ENCODE results near the gene SLC17A2. TPM values are rescaled to one million over a fixed set of nuclear protein-coding genes. Genes with fewer than 3 reads are reported as not detected.

Gene SLC17A2
- total and polyA plus RNA-seq, 2 donors (not counting 1 experiment from before 2014, with no cell fraction given), result not detected

DNA sequence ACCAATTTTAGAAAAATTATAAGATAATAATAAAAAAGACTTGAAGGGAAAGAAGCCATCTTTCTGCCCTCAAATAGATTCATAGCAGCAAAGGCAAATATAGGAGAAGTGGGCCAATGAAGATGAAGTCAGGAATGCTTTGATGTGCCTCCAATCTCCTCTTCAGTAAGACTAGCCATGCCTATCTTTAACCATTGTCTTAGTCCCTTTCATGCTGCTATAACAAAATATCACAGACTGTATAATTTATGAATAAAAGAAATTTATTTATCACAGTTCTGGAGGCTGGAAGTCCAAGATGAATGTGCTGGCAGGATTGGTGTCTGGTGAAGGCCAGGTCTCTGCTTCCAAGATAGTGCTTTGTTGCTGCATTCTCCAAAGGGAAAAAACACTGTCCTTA is 37.6 kb downstream of the SLC17A2 start:
- H3K27me3 ChIP-seq (replicated peaks in 1 of 4; ENCODE audit: control extremely low read depth in 1 of 4, control insufficient read depth in 3 of 4, insufficient read depth in 4 of 4, low read length in 3 of 4), result no peaks in the 10 kb centered on the region
- no peak overlapping the region for H3K4me3 ChIP-seq (ENCODE audit: control extremely low read depth in 1 of 5, extremely low read depth in 1 of 5, insufficient read depth in 1 of 5, low read depth in 2 of 5, low read length in 4 of 5)
- no peaks in the 10 kb centered on the region for H3K9me3 ChIP-seq (ENCODE audit: control extremely low read depth in 1 of 3, control insufficient read depth in 2 of 3, insufficient read depth in 1 of 3, low read length in 2 of 3)
- no peaks in the 10 kb centered on the region for H3K9me3 Mint-ChIP-seq (ENCODE audit: insufficient read depth)
- no peaks in the 10 kb centered on the region for H3K79me2 ChIP-seq (ENCODE audit: control insufficient read depth, insufficient read depth, low read length)
- no peak overlapping the region for H3K4me3 Mint-ChIP-seq
- H3K9ac ChIP-seq (ENCODE audit: low read length), result no peak overlapping the region
- DNase-seq, result no peak
- peaks cover 10% of the 10 kb centered on the region for H3K27me3 Mint-ChIP-seq
- H3K27ac ChIP-seq (ENCODE audit: low read length in 2 of 2), result no peak overlapping the region
- no peak for TF ChIP-seq EZH2 (IDR thresholded peaks at IDR 0.05; ENCODE audit: borderline replicate concordance, insufficient read depth, low read depth, low read length, poor library complexity, severe bottlenecking)
- TF ChIP-seq, protein P1, sequence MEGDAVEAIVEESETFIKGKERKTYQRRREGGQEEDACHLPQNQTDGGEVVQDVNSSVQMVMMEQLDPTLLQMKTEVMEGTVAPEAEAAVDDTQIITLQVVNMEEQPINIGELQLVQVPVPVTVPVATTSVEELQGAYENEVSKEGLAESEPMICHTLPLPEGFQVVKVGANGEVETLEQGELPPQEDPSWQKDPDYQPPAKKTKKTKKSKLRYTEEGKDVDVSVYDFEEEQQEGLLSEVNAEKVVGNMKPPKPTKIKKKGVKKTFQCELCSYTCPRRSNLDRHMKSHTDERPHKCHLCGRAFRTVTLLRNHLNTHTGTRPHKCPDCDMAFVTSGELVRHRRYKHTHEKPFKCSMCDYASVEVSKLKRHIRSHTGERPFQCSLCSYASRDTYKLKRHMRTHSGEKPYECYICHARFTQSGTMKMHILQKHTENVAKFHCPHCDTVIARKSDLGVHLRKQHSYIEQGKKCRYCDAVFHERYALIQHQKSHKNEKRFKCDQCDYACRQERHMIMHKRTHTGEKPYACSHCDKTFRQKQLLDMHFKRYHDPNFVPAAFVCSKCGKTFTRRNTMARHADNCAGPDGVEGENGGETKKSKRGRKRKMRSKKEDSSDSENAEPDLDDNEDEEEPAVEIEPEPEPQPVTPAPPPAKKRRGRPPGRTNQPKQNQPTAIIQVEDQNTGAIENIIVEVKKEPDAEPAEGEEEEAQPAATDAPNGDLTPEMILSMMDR (IDR thresholded peaks at IDR 0.05), result no peak
- H3K4me1 Mint-ChIP-seq, result no peaks in the 10 kb centered on the region
- H3K4me2 ChIP-seq (replicated peaks; ENCODE audit: low read depth, low read length, poor library complexity, severe bottlenecking), result no peak overlapping the region
- no peak overlapping the region for H3K27ac Mint-ChIP-seq
- H3K4me1 ChIP-seq (ENCODE audit: control insufficient read depth in 2 of 2, insufficient read depth in 2 of 2, low read length in 2 of 2), result no peaks in the 10 kb centered on the region
- intact Hi-C loops (cut with micrococcal nuclease), result no loop called here
- no peaks in the 10 kb centered on the region for H3K36me3 ChIP-seq (replicated peaks in 1 of 2; ENCODE audit: control extremely low read depth in 1 of 2, control insufficient read depth in 1 of 2, extremely low read depth in 1 of 2, insufficient read depth in 2 of 2, low read length in 1 of 2)
- ChIA-PET POLR2A (no interaction called here), CTCF (no interaction called here)
- no peak for ATAC-seq (ENCODE audit: low read depth)
- H2AFZ ChIP-seq (ENCODE audit: insufficient read depth, low read depth, low read length, poor library complexity, severe bottlenecking), result no peak overlapping the region
- no peaks in the 10 kb centered on the region for H4K20me1 ChIP-seq (ENCODE audit: control insufficient read depth, insufficient read depth, low read length, poor library complexity, severe bottlenecking)

DNA sequence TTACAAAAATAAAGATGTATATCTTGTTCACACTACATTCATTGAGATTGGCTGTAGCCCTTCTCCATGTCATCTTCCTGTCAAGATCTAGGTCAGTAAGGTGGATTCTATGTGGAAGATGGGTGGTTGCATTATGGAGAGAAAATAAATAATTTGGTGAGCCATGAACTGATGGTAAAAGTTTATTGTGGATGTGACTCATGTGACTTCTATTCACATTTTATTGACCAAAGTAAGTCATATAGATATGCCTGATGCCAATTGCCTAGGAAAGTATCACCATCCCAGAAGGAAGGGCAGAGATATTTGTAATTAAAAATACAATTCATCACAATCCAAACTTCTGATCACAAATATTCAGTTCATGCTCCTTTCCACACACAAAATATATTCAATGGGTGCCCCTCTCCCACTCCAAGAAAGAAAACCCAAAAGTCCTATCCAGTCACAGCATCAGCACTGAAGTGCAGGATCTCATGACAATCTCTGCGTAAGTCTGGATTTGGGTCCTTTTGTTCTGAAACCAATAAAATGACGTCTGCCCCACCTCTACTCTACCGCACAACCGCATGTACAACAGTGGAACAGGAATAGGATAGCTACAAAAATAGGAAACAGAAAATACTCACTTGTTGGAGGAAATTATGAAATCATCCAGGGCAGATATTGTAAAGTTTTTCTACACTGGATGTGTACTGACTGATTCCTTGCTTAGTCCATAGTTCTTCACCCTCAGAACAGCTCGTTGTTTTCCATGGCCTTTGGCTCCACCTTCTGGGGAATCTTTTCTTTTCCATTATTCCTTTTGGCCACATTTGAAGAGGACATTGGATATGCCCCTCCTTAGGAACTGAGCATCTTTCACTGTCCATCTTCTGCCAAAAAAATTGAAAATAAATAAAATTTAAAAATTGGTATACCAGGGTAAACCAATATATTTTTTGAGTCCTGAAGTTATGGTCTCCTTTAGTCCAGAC is 40.3 kb downstream of the SLC17A2 start:
- Mint-ChIP-seq H3K4me3 (no peak overlapping the region), H3K4me1 (no peaks in the 10 kb centered on the region), H3K27me3 (peaks cover 13% of the 10 kb centered on the region), H3K27ac (no peak overlapping the region), H3K9me3 (ENCODE audit: insufficient read depth) (no peaks in the 10 kb centered on the region)
- ATAC-seq (ENCODE audit: low read depth), result no peak
- H3K4me3 ChIP-seq (ENCODE audit: control extremely low read depth in 1 of 5, extremely low read depth in 1 of 5, insufficient read depth in 1 of 5, low read depth in 2 of 5, low read length in 4 of 5), result no peak overlapping the region
- H4K20me1 ChIP-seq (ENCODE audit: control insufficient read depth, insufficient read depth, low read length, poor library complexity, severe bottlenecking), result no peaks in the 10 kb centered on the region
- DNase-seq, result no peak
- H3K9ac ChIP-seq (ENCODE audit: low read length), result no peak overlapping the region
- 88% methylated on average over 1 of the region's 5 CpGs for WGBS (ENCODE audit: insufficient coverage)
- H2AFZ ChIP-seq (ENCODE audit: insufficient read depth, low read depth, low read length, poor library complexity, severe bottlenecking), result no peak overlapping the region
- no peak overlapping the region for H3K27ac ChIP-seq (ENCODE audit: low read length in 2 of 2)
- ChIA-PET CTCF (no interaction called here), POLR2A (no interaction called here)
- peaks cover 0 to 3% (median 0%) of the 10 kb centered on the region in 3 donors for H3K9me3 ChIP-seq (ENCODE audit: control extremely low read depth in 1 of 3, control insufficient read depth in 2 of 3, insufficient read depth in 1 of 3, low read length in 2 of 3)
- no peak overlapping the region for H3K4me2 ChIP-seq (replicated peaks; ENCODE audit: low read depth, low read length, poor library complexity, severe bottlenecking)
- no peaks in the 10 kb centered on the region for H3K36me3 ChIP-seq (replicated peaks in 1 of 2; ENCODE audit: control extremely low read depth in 1 of 2, control insufficient read depth in 1 of 2, extremely low read depth in 1 of 2, insufficient read depth in 2 of 2, low read length in 1 of 2)
- no peaks in the 10 kb centered on the region for H3K4me1 ChIP-seq (ENCODE audit: control insufficient read depth in 2 of 2, insufficient read depth in 2 of 2, low read length in 2 of 2)
- no peaks in the 10 kb centered on the region for H3K27me3 ChIP-seq (replicated peaks in 1 of 4; ENCODE audit: control extremely low read depth in 1 of 4, control insufficient read depth in 3 of 4, insufficient read depth in 4 of 4, low read length in 3 of 4)
- no peaks in the 10 kb centered on the region for H3K79me2 ChIP-seq (ENCODE audit: control insufficient read depth, insufficient read depth, low read length)
- intact Hi-C loops (cut with micrococcal nuclease), result no loop called here
- TF ChIP-seq, protein P1 (IDR thresholded peaks at IDR 0.05), result no peak
- no peak for TF ChIP-seq EZH2 (IDR thresholded peaks at IDR 0.05; ENCODE audit: borderline replicate concordance, insufficient read depth, low read depth, low read length, poor library complexity, severe bottlenecking)
